HG02571 (cell line): ENCODE results near the gene TMEM14C.

Source experiments
- ATAC-seq: cut with Tn5 transposase; IDR thresholded peaks from one replicate; pipeline ENCODE4 v1.9.1; 2021; ENCODE audit warnings: mild to moderate bottlenecking, moderate library complexity; ENCODE audit not compliant: unreplicated experiment

The TMEM14C gene

DNA sequence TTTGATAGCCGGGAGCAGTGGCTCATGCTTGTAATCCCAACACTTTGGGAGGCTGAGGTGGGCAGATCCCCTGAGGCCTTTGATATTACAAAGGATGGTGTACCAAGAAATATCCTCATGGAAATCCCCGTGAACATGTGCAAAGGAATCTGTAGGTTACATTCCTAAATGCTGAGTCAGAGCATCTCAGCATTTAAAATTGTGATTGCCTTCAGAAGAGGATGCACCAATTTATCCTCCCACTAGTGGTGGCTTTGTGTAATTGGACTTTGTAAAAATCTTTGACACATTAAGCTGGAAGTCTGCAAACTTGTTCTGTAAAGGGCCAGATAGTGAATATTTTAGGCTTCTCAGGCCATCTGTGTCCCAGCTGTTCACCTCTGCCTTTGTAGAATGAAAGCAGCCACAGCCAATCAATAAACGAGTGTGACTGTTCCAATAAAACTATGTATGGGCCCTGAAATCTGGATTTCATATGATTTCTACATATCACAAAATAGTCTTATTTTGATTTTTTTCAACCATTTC, 36.5 kb downstream of the TMEM14C start:
- no peak for ATAC-seq

DNA sequence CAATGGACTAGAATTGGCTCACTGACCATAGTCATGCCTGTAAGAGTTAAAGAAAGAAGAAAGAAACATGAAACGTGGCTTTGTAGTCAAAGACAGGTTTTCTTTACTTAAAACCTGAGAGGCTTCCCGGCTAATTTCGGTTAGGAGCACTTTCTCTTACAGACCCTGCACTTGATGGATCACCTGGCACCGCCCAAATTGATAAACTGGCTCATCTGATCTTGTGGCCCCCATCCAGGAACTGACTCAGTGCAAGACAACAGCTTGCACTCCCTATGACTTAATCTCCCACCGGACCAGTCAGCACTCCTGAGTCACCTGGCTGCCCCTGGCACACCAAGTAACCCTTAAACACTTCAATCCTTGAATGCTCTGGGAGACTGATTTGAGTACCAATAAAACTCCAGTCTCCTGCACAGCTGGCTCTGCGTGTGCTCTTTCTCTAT, 37.0 kb downstream of the TMEM14C start:
- ATAC-seq, result no peak

DNA sequence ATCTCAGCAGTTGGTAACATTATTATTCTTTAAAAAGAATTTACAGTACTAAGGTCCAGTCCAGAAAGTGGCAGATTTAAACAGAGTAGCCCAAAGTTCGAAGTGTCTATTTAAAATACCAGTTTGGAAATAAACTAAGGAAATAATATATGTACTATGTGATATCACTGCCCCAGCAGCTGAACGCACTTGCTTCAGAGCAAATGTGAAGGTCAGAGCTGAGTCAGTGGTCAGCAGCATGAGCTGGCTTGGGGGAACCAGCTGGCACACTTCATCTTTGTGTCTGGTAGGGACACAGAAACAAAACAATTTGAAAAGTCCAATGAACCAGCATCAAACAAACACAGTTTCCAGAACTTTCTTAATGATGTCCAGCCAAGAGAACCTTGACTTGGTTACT, 40.1 kb downstream of the TMEM14C start:
- no peak for ATAC-seq

GRCh38 chr6:10769419-10769818, 46.5 kb downstream of the TMEM14C start:
- ATAC-seq, result no peak

- ATAC-seq, result no peak
Measured at GRCh38 chr6:10771371-10771894, 48.6 kb downstream of the TMEM14C start.

DNA sequence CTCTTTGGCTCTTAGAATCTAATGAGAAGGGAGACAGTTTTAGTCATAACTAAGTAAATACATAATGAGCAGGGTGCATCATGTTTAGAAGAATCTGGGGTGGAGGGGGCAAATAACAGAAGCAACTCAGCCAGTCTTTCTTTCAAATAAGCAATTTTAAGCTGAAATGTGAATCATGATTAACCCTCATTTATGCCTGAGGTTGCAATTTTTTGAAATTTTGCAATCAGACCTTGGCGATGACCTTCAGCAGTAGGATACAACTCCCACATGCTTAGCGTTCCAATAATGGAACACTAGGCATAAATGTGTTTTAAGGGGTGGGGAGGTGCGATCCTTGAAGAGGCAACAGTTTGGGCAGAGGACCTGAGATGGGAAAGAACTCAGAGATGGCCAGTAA, 55.4 kb downstream of the TMEM14C start:
- no peak for ATAC-seq

DNA sequence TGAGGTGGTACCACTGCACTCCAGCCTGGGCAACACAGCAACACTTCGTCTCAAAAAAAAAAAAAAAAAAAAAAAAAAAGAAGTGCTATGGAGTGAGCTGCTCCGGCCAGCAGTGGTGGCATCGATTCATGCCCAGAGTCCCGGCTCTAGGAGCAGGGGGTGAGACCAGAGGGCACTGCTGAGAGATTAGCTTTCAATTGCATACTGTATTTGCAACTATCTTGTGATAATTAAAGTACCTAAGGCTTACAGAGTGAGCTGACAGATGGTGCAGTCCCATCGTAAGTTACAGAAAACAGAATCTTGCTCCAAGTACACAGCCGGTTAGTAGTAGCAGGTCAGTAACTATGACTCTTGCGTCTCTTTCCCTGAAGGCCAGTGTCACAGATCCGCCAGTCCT, 56.2 kb downstream of the TMEM14C start:
- no peak for ATAC-seq
